ENCODE results near the gene KPNA1. TPM values are rescaled to one million over a fixed set of nuclear protein-coding genes. Genes with fewer than 3 reads are reported as not detected.

Gene KPNA1
- total RNA-seq, 6 experiments from 2014 or later: 93.5 to 105 (median 98.1) TPM

DNA sequence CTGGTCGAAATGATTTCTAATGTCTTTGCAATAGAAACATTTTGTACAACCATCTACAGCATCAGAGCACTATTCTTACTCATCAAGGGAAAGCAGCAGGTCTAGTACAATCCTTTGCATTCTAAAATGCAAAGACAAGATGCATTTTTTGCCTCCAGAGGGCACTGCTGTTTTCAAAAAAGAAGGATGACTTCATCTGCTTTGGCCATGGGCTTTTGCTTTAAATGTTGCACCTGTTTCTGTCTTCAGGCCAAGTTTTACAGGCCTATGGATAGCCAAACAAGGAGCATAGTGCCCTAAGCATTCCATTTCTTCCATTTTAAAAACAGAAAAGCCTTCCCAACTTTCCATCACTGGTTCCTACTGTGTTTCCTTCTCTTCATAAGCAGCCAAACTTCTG, 45.9 kb upstream of the KPNA1 start:
- no peak overlapping the region for H3K4me3 Mint-ChIP-seq
- H3K27ac Mint-ChIP-seq: no peak overlapping the region
- H3K27me3 Mint-ChIP-seq (ENCODE audit: insufficient read depth): no peaks in the 10 kb centered on the region
- peaks cover 25% of the 10 kb centered on the region for H3K4me1 Mint-ChIP-seq (ENCODE audit: low read depth)
- no peaks in the 10 kb centered on the region; the same call in 1 of the 2 replicates for H3K36me3 Mint-ChIP-seq (ENCODE audit: low read depth)
- peak; percentile 81 for TF ChIP-seq CTCF (IDR thresholded peaks at IDR 0.05)
- DNase-seq: peak; percentile 67
- no peaks in the 10 kb centered on the region for H3K9me3 Mint-ChIP-seq

GRCh38 chr3:122559906-122560305, 45.2 kb upstream of the KPNA1 start:
- Mint-ChIP-seq H3K4me3 (no peak overlapping the region), H3K4me1 (ENCODE audit: low read depth) (peaks cover 29% of the 10 kb centered on the region), H3K27me3 (ENCODE audit: insufficient read depth) (no peaks in the 10 kb centered on the region), H3K9me3 (no peaks in the 10 kb centered on the region), H3K36me3 (ENCODE audit: low read depth) (no peaks in the 10 kb centered on the region), H3K27ac (no peak overlapping the region)
- no peak for DNase-seq
- no peak for TF ChIP-seq CTCF (IDR thresholded peaks at IDR 0.05)

DNA sequence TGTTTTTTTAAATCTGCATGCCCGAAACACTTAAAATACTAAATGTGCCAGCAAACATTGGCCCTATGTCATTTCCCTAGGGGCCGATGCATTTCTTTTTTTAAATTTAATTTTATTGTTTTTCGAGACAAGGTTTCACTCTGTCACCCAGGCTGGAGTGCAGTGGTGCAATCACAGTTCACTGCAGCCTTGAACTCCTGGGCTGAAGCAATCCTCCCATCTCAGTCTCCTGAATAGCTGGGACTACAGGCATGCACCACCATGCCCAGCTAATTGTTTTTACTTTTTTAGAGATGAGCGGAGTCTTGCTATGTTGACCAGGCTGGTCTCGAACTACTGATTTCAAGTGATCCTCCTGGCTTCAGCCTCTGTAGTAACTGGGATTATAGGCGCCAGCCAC, 43.9 kb upstream of the KPNA1 start:
- no peak overlapping the region for H3K27ac Mint-ChIP-seq
- H3K4me1 Mint-ChIP-seq (ENCODE audit: low read depth): peaks cover 22% of the 10 kb centered on the region
- no peak for DNase-seq
- H3K9me3 Mint-ChIP-seq: no peaks in the 10 kb centered on the region
- no peak overlapping the region for H3K4me3 Mint-ChIP-seq
- no peak for TF ChIP-seq CTCF (IDR thresholded peaks at IDR 0.05)
- H3K27me3 Mint-ChIP-seq (ENCODE audit: insufficient read depth): no peaks in the 10 kb centered on the region
- no peaks in the 10 kb centered on the region for H3K36me3 Mint-ChIP-seq (ENCODE audit: low read depth)

DNA sequence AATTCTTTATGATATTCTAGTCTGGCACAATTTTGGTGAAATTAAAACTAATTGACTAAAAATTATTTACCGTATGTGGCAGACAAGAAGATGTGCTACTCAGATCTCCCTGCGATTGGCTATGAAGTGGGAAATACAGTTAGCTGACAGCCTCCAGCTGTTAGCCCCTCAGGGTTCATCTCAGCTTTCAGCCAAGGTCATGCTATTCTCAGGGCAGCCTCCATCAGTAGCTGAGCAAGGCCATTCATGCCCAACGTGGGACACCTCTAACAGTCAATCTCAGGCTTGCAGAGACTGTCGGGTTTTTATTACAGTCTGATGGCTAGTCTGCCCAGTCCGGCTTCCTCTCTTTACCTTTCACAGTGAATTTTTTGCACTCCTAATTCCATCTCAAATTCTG, 42.6 kb upstream of the KPNA1 start:
- Mint-ChIP-seq H3K27ac (no peak overlapping the region), H3K36me3 (ENCODE audit: low read depth) (no peaks in the 10 kb centered on the region), H3K9me3 (no peaks in the 10 kb centered on the region), H3K4me1 (ENCODE audit: low read depth) (peaks cover 10% of the 10 kb centered on the region), H3K27me3 (ENCODE audit: insufficient read depth) (no peaks in the 10 kb centered on the region), H3K4me3 (no peak overlapping the region)
- DNase-seq: no peak
- TF ChIP-seq CTCF (IDR thresholded peaks at IDR 0.05): no peak

DNA sequence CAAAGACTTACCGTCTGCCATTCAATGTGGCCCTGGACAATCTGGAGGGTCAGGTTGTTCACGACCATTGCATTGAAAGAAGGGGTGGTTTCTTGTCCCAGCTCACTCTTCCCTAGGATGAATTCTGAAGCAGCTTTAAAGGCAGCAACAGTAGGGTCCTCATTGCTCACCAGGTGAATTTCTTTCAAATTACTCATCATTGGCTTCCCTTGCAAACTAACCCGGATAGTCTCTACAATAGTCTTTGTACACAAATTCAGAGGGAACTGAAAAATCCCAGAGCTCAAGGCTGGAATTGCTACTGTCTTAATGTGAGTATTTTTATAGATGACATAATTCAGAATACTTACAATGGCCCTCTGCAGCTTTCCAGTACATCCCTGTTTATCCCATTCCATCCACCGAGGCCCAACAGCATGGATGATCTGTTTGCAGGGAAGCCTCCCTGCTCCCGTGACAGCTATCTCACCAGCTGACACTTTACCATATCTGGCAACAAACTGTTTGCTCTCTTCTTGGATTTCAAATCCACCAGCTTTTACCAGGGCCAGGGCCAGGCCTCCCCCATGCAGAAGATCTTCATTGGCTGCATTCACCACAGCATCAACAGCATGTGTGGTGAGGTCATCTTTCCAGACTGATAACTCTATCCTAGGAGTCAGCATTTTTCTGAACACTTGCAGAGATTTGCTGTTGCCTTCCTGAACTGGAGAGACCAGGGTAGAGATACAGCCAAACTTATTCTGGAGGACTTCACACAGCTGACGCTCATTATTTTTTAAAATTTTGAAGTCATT, 40.7 kb upstream of the KPNA1 start:
- H3K4me1 Mint-ChIP-seq (ENCODE audit: low read depth): peaks cover 10% of the 10 kb centered on the region
- H3K27me3 Mint-ChIP-seq (ENCODE audit: insufficient read depth): no peaks in the 10 kb centered on the region
- no peak overlapping the region for H3K4me3 Mint-ChIP-seq
- DNase-seq: no peak
- H3K36me3 Mint-ChIP-seq (ENCODE audit: low read depth): no peaks in the 10 kb centered on the region
- TF ChIP-seq CTCF (IDR thresholded peaks at IDR 0.05): no peak
- H3K27ac Mint-ChIP-seq: no peak overlapping the region
- H3K9me3 Mint-ChIP-seq: no peaks in the 10 kb centered on the region
